B cell (primary cell): Measurements from ENCODE around the gene RAD51B. TPM values are rescaled to one million over a fixed set of nuclear protein-coding genes. Genes with fewer than 3 reads are reported as not detected.

Experiments used
- ATAC-seq: fragments of 200-7000 bp; cut with Tn5 transposase; one replicate; pipeline ENCODE4 v1.10.0; 2021; ENCODE audit warnings: low read depth, mild to moderate bottlenecking, moderate number of reproducible peaks, moderate library complexity
- CTCF ChIA-PET: fragments of 350-600 bp; sonication (Branson Sonifier 250); formaldehyde crosslinking; loops from one replicate; lab custom pipeline; 2021; ENCODE audit warnings: antibody characterized with exemption, inconsistent platforms; lab: Charles Lee
- POLR2A ChIA-PET: fragments of 350-600 bp; sonication (Branson Sonifier 250); formaldehyde crosslinking; loops from one replicate; lab custom pipeline; 2021; ENCODE audit warnings: antibody characterized with exemption; lab: Charles Lee
- DNase-seq: peaks from one replicate; pipeline ENCODE4 v3.0.0; 2013
- H2AFZ ChIP-seq: 2 replicates; pipeline ENCODE4 v1.6.1; 2012; ENCODE audit warnings: mild to moderate bottlenecking, low read depth, low read length; ENCODE audit not compliant: insufficient read depth, poor library complexity, severe bottlenecking
- H3K27ac ChIP-seq, 2 donors: 1 replicate in 1 of 2; 2 replicates in 1 of 2; pipeline ENCODE4 v1.5.1; 2012 to 2013; ENCODE audit warnings: low read length in 2 of 2, mild to moderate bottlenecking in 2 of 2, moderate library complexity in 1 of 2
- H3K27me3 ChIP-seq, 4 experiments: fragments of 200-600 bp in 1 of 4; sonication (generic) in 1 of 4; replicated peaks in 1 of 4; 1 replicate in 2 of 4; 2 replicates in 2 of 4; pipeline versions ENCODE4 v1.6.1 to v1.7.0; 2013 to 2016; ENCODE audit warnings: low read length in 3 of 4, mild to moderate bottlenecking in 2 of 4, mixed read lengths in 1 of 4, moderate library complexity in 1 of 4; ENCODE audit not compliant: insufficient read depth in 4 of 4, control insufficient read depth in 3 of 4; ENCODE audit errors: control extremely low read depth in 1 of 4
- H3K36me3 ChIP-seq, 2 experiments: replicated peaks in 1 of 2; 1 replicate in 1 of 2; 2 replicates in 1 of 2; pipeline versions ENCODE4 v1.6.1 to v1.7.1; 2013; ENCODE audit warnings: low read length in 1 of 2; ENCODE audit not compliant: insufficient read depth in 2 of 2, control insufficient read depth in 1 of 2; ENCODE audit errors: control extremely low read depth in 1 of 2, extremely low read depth in 1 of 2
- H3K4me1 ChIP-seq, 2 donors: fragments of 200-600 bp in 1 of 2; sonication (generic) in 1 of 2; 1 replicate in 1 of 2; 2 replicates in 1 of 2; pipeline versions ENCODE4 v1.5.1 to v1.6.1; 2013 to 2017; ENCODE audit warnings: low read length in 2 of 2; ENCODE audit not compliant: control insufficient read depth in 2 of 2, insufficient read depth in 2 of 2
- H3K4me2 ChIP-seq: replicated peaks from 2 replicates; pipeline ENCODE3; 2012; ENCODE audit warnings: mild to moderate bottlenecking, low read depth, low read length; ENCODE audit not compliant: poor library complexity, severe bottlenecking
- H3K4me3 ChIP-seq, 5 experiments: fragments of 200-600 bp in 1 of 5; sonication (generic) in 1 of 5; 1 replicate in 3 of 5; 2 replicates in 2 of 5; pipeline versions ENCODE4 v1.5.1 to v1.7.0; 2011 to 2016; ENCODE audit warnings: low read length in 4 of 5, mild to moderate bottlenecking in 4 of 5, low read depth in 2 of 5, control low read depth in 1 of 5, moderate library complexity in 1 of 5; ENCODE audit not compliant: insufficient read depth in 1 of 5; ENCODE audit errors: control extremely low read depth in 1 of 5, extremely low read depth in 1 of 5
- H3K79me2 ChIP-seq: fragments of 200-600 bp; sonication (generic); one replicate; pipeline ENCODE4 v1.6.0; 2016; ENCODE audit warnings: low read length; ENCODE audit not compliant: control insufficient read depth, insufficient read depth
- H3K9ac ChIP-seq: fragments of 200-600 bp; sonication (generic); 2 replicates; pipeline ENCODE4 v1.6.1; 2017; ENCODE audit warnings: mild to moderate bottlenecking, low read length, moderate library complexity
- H3K9me3 ChIP-seq, 3 donors: one replicate each; pipeline versions ENCODE4 v1.6.1 to v1.7.1; 2013; ENCODE audit warnings: low read length in 2 of 3; ENCODE audit not compliant: control insufficient read depth in 2 of 3, insufficient read depth in 1 of 3; ENCODE audit errors: control extremely low read depth in 1 of 3
- H4K20me1 ChIP-seq: 2 replicates; pipeline ENCODE4 v1.6.0; 2012; ENCODE audit warnings: mild to moderate bottlenecking, low read length; ENCODE audit not compliant: insufficient read depth, control insufficient read depth, poor library complexity, severe bottlenecking
- H3K27ac Mint-ChIP-seq: one replicate; pipeline ENCODE4 v1.8.0; 2021; ENCODE audit warnings: mixed read lengths
- H3K27me3 Mint-ChIP-seq: one replicate; pipeline ENCODE4 v1.8.0; 2021; ENCODE audit warnings: mixed read lengths
- H3K4me1 Mint-ChIP-seq: one replicate; pipeline ENCODE4 v1.8.0; 2021; ENCODE audit warnings: mixed read lengths
- H3K4me3 Mint-ChIP-seq: one replicate; pipeline ENCODE4 v1.8.0; 2021; ENCODE audit warnings: mixed read lengths
- H3K9me3 Mint-ChIP-seq: one replicate; pipeline ENCODE4 v1.8.0; 2022; ENCODE audit warnings: mixed read lengths; ENCODE audit not compliant: insufficient read depth
- CTCF ChIP-seq: fragments of 200-600 bp; IDR thresholded peaks from one replicate; pipeline ENCODE4 v1.8.0; 2022; ENCODE audit warnings: antibody characterized with exemption, mild to moderate bottlenecking
- EZH2 ChIP-seq: IDR thresholded peaks from 2 replicates; pipeline ENCODE4 v1.6.1; 2012; ENCODE audit warnings: borderline replicate concordance, low read depth, mild to moderate bottlenecking, moderate library complexity, low read length; ENCODE audit not compliant: insufficient read depth, poor library complexity, severe bottlenecking
- WGBS: methylation state at CpG from one replicate; pipeline ENCODE4 v1.1.5; 2013; ENCODE audit warnings: missing lambda C conversion rate; ENCODE audit not compliant: insufficient coverage; 5-methylcytosine and 5-hydroxymethylcytosine counted together
- intact Hi-C: fragments of 100-400 bp; cut with micrococcal nuclease; formaldehyde crosslinking; loops from one replicate; pipeline ENCODE4 v1.10.0; 2022
- polyA plus RNA-seq: library from polyadenylated mRNA; depleted of rRNA; stranded (reverse); fragments of >200 nt; gene quantifications from 2 replicates; pipeline ENCODE4 v1.2.3, GENCODE V29; 2012
- total RNA-seq, 2 donors: library from RNA; stranded (reverse); fragments of 120-200 nt in 1 of 2; gene quantifications; 1 replicate in 1 of 2; 2 replicates in 1 of 2; pipeline versions ENCODE4 v1.2.3 to v1.2.4, GENCODE V29; 2013 to 2022

RAD51B gene
- total and polyA plus RNA-seq, 2 donors (not counting 1 experiment from before 2014, with no cell fraction given) = 6.5 to 60.6 TPM

GRCh38 chr14:68260121-68260520 lies 440.5 kb downstream of the RAD51B start:
- WGBS = no CpG with 5 or more reads among the region's 2 CpGs
- no peak for DNase-seq
- Mint-ChIP-seq H3K27ac (peak overlapping the region; percentile 81), H3K9me3 (no peaks in the 10 kb centered on the region), H3K4me3 (peak overlapping the region; percentile 68), H3K27me3 (no peaks in the 10 kb centered on the region), H3K4me1 (peaks cover 73% of the 10 kb centered on the region)
- no peaks in the 10 kb centered on the region for H3K27me3 ChIP-seq
- H4K20me1 ChIP-seq = no peaks in the 10 kb centered on the region
- ChIA-PET CTCF (interaction anchor here (1.2 to 4.1 kb wide), 4 partner anchors 10 to 530 kb away, joined by 3 to 26 read pairs (median 6); no protein-coding TSS in a partner anchor), POLR2A (interaction anchor here (0.6 to 0.8 kb wide), 4 partner anchors 45 to 407 kb away, joined by 3 to 6 read pairs (median 4); no protein-coding TSS in a partner anchor)
- peaks cover 43 to 59% of the 10 kb centered on the region in 2 donors for H3K4me1 ChIP-seq
- H3K36me3 ChIP-seq = no peaks in the 10 kb centered on the region
- H3K4me2 ChIP-seq = peak overlapping the region; percentile 57
- H3K4me3 ChIP-seq = no peak overlapping the region
- intact Hi-C loops = no loop called here
- H3K79me2 ChIP-seq = peaks cover 17% of the 10 kb centered on the region
- H3K27ac ChIP-seq = peak overlapping the region in 1 of 2 donors; percentile 62
- no peaks in the 10 kb centered on the region for H3K9me3 ChIP-seq
- H3K9ac ChIP-seq = peak overlapping the region; percentile 46
- peak overlapping the region; percentile 73 for H2AFZ ChIP-seq
- TF ChIP-seq EZH2 = no peak
- no peak for TF ChIP-seq CTCF
- ATAC-seq = no peak

GRCh38 chr14:68261092-68261842 lies 441.7 kb downstream of the RAD51B start:
- no CpG with 5 or more reads among the region's 10 CpGs for WGBS
- no peak for DNase-seq
- H3K4me1 ChIP-seq = peaks cover 47 to 57% of the 10 kb centered on the region in 2 donors
- Mint-ChIP-seq H3K4me1 (peaks cover 71% of the 10 kb centered on the region), H3K27ac (peak overlapping the region; percentile 81), H3K27me3 (no peaks in the 10 kb centered on the region), H3K4me3 (peak overlapping the region; percentile 68), H3K9me3 (no peaks in the 10 kb centered on the region)
- no peaks in the 10 kb centered on the region for H4K20me1 ChIP-seq
- peak overlapping the region in 1 of 2 donors; percentile 62 for H3K27ac ChIP-seq
- peak; percentile 28 for ATAC-seq
- H3K27me3 ChIP-seq = no peaks in the 10 kb centered on the region
- H3K79me2 ChIP-seq = peaks cover 11% of the 10 kb centered on the region
- ChIA-PET POLR2A (interaction anchor here (0.8 kb wide), 1 partner anchor 67 kb away, joined by 6 read pairs; no protein-coding TSS in a partner anchor), CTCF (interaction anchor here (1.2 to 4.1 kb wide), 2 partner anchors 11 to 21 kb away, joined by 3 to 26 read pairs; no protein-coding TSS in a partner anchor)
- H3K9me3 ChIP-seq = no peaks in the 10 kb centered on the region
- intact Hi-C loops = no loop called here
- H3K4me2 ChIP-seq = peak overlapping the region; percentile 57
- H3K36me3 ChIP-seq = no peaks in the 10 kb centered on the region
- H3K9ac ChIP-seq = peak overlapping the region; percentile 46
- peak overlapping the region in 1 of 5 experiments; percentile 45 for H3K4me3 ChIP-seq
- H2AFZ ChIP-seq = peak overlapping the region; percentile 73
- TF ChIP-seq CTCF (no peak), EZH2 (no peak)
